Measurements from ENCODE around the gene ACER2.
"Not testable (repeated sequence)": the region's sequence is repeated elsewhere in the genome, so short reads cannot be mapped to it uniquely, and the experiment has no call there.

Gene ACER2

GRCh38 chr9:19409401-19410194 is 789 bp downstream of the ACER2 start:
- DNase-seq (ENCODE audit: low read depth): no peak

- no peak for DNase-seq (ENCODE audit: low read depth)
Measured at GRCh38 chr9:19410195-19410503, 1.3 kb downstream of the ACER2 start.

- DNase-seq (ENCODE audit: low read depth): no peak
Measured at GRCh38 chr9:19410594-19410993, 1.8 kb downstream of the ACER2 start.

- no peak for DNase-seq (ENCODE audit: low read depth)
Measured at GRCh38 chr9:19411316-19411715, 2.5 kb downstream of the ACER2 start.

- DNase-seq (ENCODE audit: low read depth): not testable (repeated sequence)
Measured at GRCh38 chr9:19413456-19413855, 4.6 kb downstream of the ACER2 start.

- no peak for DNase-seq (ENCODE audit: low read depth)
Measured at GRCh38 chr9:19416143-19416542, 7.3 kb downstream of the ACER2 start.

- DNase-seq (ENCODE audit: low read depth): no peak
Measured at GRCh38 chr9:19420877-19421276, 12.1 kb downstream of the ACER2 start.

- no peak for DNase-seq (ENCODE audit: low read depth)
Measured at GRCh38 chr9:19423163-19423562, 14.4 kb downstream of the ACER2 start.

- DNase-seq (ENCODE audit: low read depth): no peak
Measured at GRCh38 chr9:19424176-19424779, 15.5 kb downstream of the ACER2 start.

- DNase-seq (ENCODE audit: low read depth): no peak
Measured at GRCh38 chr9:19429595-19429994, 20.8 kb downstream of the ACER2 start.

- DNase-seq (ENCODE audit: low read depth): no peak
Measured at GRCh38 chr9:19430201-19430760, 21.5 kb downstream of the ACER2 start.

GRCh38 chr9:19431361-19432171 is 22.8 kb downstream of the ACER2 start:
- DNase-seq (ENCODE audit: low read depth): no peak

- no peak for DNase-seq (ENCODE audit: low read depth)
Measured at GRCh38 chr9:19432473-19432872, 23.7 kb downstream of the ACER2 start.

GRCh38 chr9:19433729-19434128 is 24.9 kb downstream of the ACER2 start:
- DNase-seq (ENCODE audit: low read depth): not testable (repeated sequence)

GRCh38 chr9:19440376-19440775 is 31.6 kb downstream of the ACER2 start:
- no peak for DNase-seq (ENCODE audit: low read depth)

- no peak for DNase-seq (ENCODE audit: low read depth)
Measured at GRCh38 chr9:19440823-19441580, 32.2 kb downstream of the ACER2 start.

- DNase-seq (ENCODE audit: low read depth): no peak
Measured at GRCh38 chr9:19441730-19442129, 32.9 kb downstream of the ACER2 start.

GRCh38 chr9:19442240-19442639 is 33.4 kb downstream of the ACER2 start:
- DNase-seq (ENCODE audit: low read depth): no peak

- DNase-seq (ENCODE audit: low read depth): no peak
Measured at GRCh38 chr9:19445452-19445851, 36.6 kb downstream of the ACER2 start.

GRCh38 chr9:19446361-19446861 is 37.6 kb downstream of the ACER2 start:
- DNase-seq (ENCODE audit: low read depth): no peak

GRCh38 chr9:19451240-19452087 is 42.7 kb downstream of the ACER2 start:
- no peak for DNase-seq (ENCODE audit: low read depth)

All from stimulated activated CD8-positive, alpha-beta memory T cell treated with anti-CD3 and anti-CD28 coated beads, Interleukin-15, amount 100 ng/mL, for 24 hours (primary cell).